MCF 10A (cell line): ENCODE data around the gene VWA5B1. TPM values are rescaled to one million over a fixed set of nuclear protein-coding genes. Genes with fewer than 3 reads are reported as not detected.

Experiments used
- BruUV-seq: library from RNA; stranded (reverse); fragments of 400-500 nt; replicated peaks from 2 replicates; lab custom pipeline; 2021; lab: Mats Ljungman, UMichigan
- CTCF ChIA-PET: fragments of 300-600 bp; sonication (Branson Sonifier 250); formaldehyde crosslinking; extraction: SDS; loops from one replicate; lab custom pipeline; 2021; ENCODE audit warnings: antibody characterized with exemption, inconsistent platforms; lab: Yijun Ruan, JAX
- POLR2A ChIA-PET: fragments of 300-600, 350-650 bp; sonication (Branson Sonifier 250); formaldehyde crosslinking; extraction: SDS; loops from one replicate; lab custom pipeline; 2020; ENCODE audit warnings: antibody characterized with exemption, inconsistent platforms; lab: Yijun Ruan, JAX
- DNase-seq: peaks from one replicate; pipeline ENCODE4 v3.0.0-alpha.2; 2018; ENCODE audit not compliant: unreplicated experiment
- H3K27ac Mint-ChIP-seq: one replicate; pipeline ENCODE4 v1.8.0; 2022; ENCODE audit warnings: mild to moderate bottlenecking, low read depth, mixed read lengths; ENCODE audit not compliant: unreplicated experiment
- H3K27me3 Mint-ChIP-seq: one replicate; pipeline ENCODE4 v1.8.0; 2022; ENCODE audit warnings: mixed read lengths; ENCODE audit not compliant: insufficient read depth, unreplicated experiment
- H3K36me3 Mint-ChIP-seq: one replicate; pipeline ENCODE4 v1.8.0; 2022; ENCODE audit warnings: mild to moderate bottlenecking, moderate library complexity, mixed read lengths; ENCODE audit not compliant: insufficient read depth, unreplicated experiment
- H3K4me1 Mint-ChIP-seq: one replicate; pipeline ENCODE4 v1.8.0; 2022; ENCODE audit warnings: mixed read lengths; ENCODE audit not compliant: insufficient read depth, unreplicated experiment
- H3K4me3 Mint-ChIP-seq: one replicate; pipeline ENCODE4 v1.8.0; 2022; ENCODE audit warnings: mild to moderate bottlenecking, moderate library complexity, mixed read lengths; ENCODE audit not compliant: unreplicated experiment
- H3K9me3 Mint-ChIP-seq: one replicate; pipeline ENCODE4 v1.8.0; 2022; ENCODE audit warnings: mixed read lengths; ENCODE audit not compliant: unreplicated experiment
- CTCF ChIP-seq: fragments of 200-600 bp; IDR thresholded peaks from one replicate; pipeline ENCODE4 v1.8.0; 2022; ENCODE audit warnings: antibody characterized with exemption, mild to moderate bottlenecking; ENCODE audit not compliant: unreplicated experiment
- intact Hi-C: fragments of 100-400 bp; cut with micrococcal nuclease; formaldehyde crosslinking; loops from 2 replicates; pipeline ENCODE4 v1.14.1; 2022
- total RNA-seq: library from RNA; stranded (reverse); gene quantifications from 2 replicates; pipeline ENCODE4 v1.2.3, GENCODE V29; 2022

Gene VWA5B1
- total RNA-seq, 1 experiment from 2014 or later: not detected

DNA sequence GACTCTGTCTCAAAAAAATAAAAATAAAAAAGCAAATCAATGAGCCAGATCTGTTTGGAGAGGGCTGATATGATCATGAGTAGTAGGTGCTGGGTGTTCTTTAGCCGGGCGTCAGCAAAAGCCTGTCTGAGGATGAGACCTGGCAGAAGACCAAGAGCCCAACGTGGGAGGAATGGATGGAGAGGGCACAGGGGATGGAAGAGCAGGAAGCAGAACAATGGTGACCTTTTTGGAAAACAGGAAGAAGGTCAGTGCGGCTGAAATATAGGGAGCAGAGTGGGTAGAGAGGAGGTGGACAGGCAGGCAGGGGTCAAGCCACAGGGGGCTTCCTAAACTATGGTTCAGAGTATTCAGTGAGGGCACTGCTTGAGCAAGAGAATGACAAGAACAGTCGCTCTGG lies 30.9 kb downstream of the VWA5B1 start:
- Mint-ChIP-seq H3K27ac (no peak overlapping the region), H3K4me1 (no peaks in the 10 kb centered on the region), H3K9me3 (no peaks in the 10 kb centered on the region), H3K4me3 (no peak overlapping the region), H3K27me3 (peaks cover 34% of the 10 kb centered on the region), H3K36me3 (peaks cover 7% of the 10 kb centered on the region)
- no peak for TF ChIP-seq CTCF
- ChIA-PET CTCF (interaction anchor here (0.7 kb wide), 1 partner anchor 74 kb away, joined by 4 read pairs; no protein-coding TSS in a partner anchor), POLR2A (no interaction called here)
- BruUV-seq: no TSS peak
- intact Hi-C loops: no loop called here
- no peak for DNase-seq

DNA sequence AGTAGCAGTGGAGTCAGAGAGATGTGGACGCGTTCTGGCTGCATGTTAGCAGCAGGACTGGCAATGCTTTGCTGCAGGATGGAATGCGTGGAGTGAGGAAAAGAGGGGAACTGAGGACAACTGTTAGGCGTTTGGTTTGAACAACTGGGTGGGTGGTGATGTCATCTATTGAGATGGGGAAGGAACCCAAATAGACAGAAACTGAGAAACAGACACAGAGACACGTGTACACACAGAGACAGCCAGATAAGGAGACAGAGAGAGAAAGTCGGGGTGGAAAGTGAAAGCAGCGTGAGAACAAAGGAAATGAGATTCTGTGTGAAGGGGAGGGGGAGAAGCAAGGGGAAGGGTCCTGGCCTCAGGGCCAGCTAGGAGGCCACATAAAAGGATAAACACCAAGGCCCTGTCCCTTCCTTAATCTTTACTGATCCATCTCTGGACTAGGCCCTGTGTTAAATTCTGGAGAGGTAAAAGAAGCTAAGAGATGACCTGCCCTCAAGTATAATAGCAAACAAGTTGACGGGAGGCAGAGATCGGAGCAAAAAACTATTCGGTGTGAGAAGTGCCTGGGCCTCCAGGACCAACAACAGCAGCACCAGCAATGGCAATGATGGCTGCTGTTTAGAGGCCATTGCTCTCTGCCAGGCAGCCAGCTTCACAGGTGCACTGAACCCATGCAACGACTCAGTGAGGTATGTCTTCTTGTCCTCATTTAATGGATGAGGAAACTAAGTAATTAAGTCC lies 31.6 kb downstream of the VWA5B1 start:
- no TSS peak for BruUV-seq
- DNase-seq: no peak
- Mint-ChIP-seq H3K9me3 (no peaks in the 10 kb centered on the region), H3K4me3 (no peak overlapping the region), H3K27me3 (peaks cover 38% of the 10 kb centered on the region), H3K4me1 (no peaks in the 10 kb centered on the region), H3K27ac (no peak overlapping the region), H3K36me3 (peaks cover 7% of the 10 kb centered on the region)
- POLR2A ChIA-PET: no interaction called here
- CTCF ChIA-PET: no interaction called here
- intact Hi-C loops: no loop called here
- no peak for TF ChIP-seq CTCF

- no peak overlapping the region for H3K27ac Mint-ChIP-seq
Observed at GRCh38 chr1:20322825-20323612, 32.3 kb downstream of the VWA5B1 start.

More at GRCh38 chr1:20322825-20323612, 32.3 kb downstream of the VWA5B1 start:
- TF ChIP-seq CTCF: no peak
- Mint-ChIP-seq H3K4me3 (no peak overlapping the region), H3K27me3 (peaks cover 46% of the 10 kb centered on the region), H3K4me1 (no peaks in the 10 kb centered on the region), H3K36me3 (peaks cover 7% of the 10 kb centered on the region), H3K9me3 (no peaks in the 10 kb centered on the region)
- ChIA-PET CTCF (interaction anchor here (0.6 to 1.0 kb wide), 2 partner anchors 100 to 108 kb away, joined by 3 to 7 read pairs; no protein-coding TSS in a partner anchor), POLR2A (no interaction called here)
- intact Hi-C loops: no loop called here
- BruUV-seq: no TSS peak
- no peak for DNase-seq
